ENCODE data around the gene ITPRID1.
A peak's percentile ranks its signal among the peaks of the same experiment; 100 is the strongest.
"Not testable (repeated sequence)": the region's sequence is repeated elsewhere in the genome, so short reads cannot be mapped to it uniquely, and the experiment has no call there.

ITPRID1 gene

GRCh38 chr7:31513790-31514189 lies at the start of gene ITPRID1:
ITPRID1 (plus strand) TSS chr7:31514090; CDS start chr7:31553025, 38,935 bp downstream.
- no peak for DNase-seq (ENCODE audit: low read depth in 3 of 3)

DNA sequence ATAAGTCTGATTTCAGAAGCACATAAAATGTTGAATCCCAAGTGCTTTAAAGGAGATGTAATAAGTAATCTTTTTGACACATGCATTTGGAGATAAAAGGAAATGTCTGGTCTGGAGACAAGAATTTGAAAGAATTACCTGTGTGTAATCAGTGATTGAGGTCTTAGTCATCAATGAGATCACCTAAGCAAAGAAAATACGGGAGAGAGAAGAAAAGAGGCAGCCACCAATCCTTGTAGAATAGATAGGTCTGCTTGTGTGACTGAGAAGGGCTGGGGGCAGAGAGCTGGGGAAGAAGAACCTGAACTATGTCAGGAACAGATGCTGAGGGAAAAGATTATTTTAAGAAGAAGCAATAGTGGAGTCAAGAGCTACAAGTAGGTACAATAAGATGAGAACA lies 49.3 kb upstream of the ITPRID1 start:
- no peak for DNase-seq (ENCODE audit: low read depth in 3 of 3)

- no peak for DNase-seq (ENCODE audit: low read depth in 3 of 3)
Observed at GRCh38 chr7:31465285-31465684, 48.6 kb upstream of the ITPRID1 start.

GRCh38 chr7:31466036-31466435 lies 47.9 kb upstream of the ITPRID1 start:
- DNase-seq (ENCODE audit: low read depth in 3 of 3), result no peak

DNA sequence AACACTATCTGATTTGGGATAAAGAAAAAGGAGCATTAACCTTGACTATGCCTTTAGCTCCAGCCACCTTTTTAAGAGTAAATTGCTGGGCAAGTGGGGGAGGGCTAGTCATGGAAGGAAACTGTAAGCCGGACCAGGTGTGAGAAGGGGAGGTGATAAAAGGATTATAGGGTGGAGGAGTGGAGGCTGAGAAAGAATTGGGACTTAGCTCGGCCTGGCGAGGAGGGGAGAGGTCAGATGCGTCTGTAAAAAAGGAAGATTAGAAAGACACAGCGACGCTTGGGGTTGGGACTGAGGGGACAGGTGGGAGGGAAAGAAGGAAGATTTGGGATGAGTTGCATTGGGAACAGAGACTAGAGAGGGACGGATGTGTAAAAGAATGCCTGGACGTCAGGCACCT lies 43.0 kb upstream of the ITPRID1 start:
- not testable (repeated sequence) for DNase-seq (ENCODE audit: low read depth in 3 of 3)

DNA sequence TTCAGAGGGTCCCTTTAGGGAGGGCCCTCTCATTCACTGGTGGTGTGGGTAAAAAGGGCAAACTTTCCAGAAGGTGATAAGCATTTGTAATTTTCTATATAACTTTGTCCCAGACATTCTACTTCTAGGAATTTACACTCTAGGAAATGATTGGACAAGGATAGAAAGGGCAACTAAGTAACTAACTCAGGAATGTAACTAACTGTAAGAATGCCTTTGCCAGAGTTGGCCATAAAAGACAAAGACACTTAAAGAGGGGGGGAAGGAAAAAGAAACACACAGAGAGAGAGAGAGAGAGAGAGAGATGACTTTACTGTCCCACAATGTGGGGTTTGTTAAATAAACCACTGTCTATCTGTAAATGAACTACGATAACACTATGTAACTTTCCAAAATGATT lies 38.5 kb upstream of the ITPRID1 start:
- DNase-seq (ENCODE audit: low read depth in 3 of 3), result no peak

DNA sequence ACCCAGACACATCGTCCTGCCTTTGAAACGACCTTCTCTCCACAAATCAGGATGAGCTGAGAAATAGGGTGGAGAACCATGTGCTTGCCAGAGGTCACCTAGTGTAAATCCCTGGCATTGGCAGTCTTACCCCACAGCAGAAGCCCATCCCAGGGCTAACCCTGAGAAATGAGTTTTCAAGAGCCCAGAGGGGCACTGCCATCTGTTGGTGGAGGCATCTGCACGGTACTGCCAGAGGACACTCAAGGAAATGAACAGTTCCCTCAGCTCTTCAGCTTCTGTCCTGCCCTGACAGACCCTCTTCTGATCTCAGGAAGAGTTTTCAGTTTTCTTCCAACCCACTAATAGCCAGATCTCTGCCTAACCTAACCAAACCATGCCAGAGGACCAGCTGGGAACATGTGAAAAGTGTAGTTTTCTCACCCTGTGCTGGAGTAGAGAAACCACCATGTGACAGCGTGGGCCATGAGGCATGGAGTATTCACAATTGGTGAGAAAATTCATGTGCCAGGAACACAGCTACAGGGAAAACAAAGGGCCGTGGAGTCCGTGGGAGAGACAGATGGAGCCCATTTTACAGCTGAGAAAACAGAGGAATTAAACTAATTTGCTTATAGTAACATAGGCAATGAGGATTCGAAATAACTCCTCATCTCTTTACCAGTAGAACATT lies 37.7 kb upstream of the ITPRID1 start:
- DNase-seq (ENCODE audit: low read depth in 3 of 3), result no peak

GRCh38 chr7:31476941-31477677 lies 36.8 kb upstream of the ITPRID1 start:
- no peak for DNase-seq (ENCODE audit: low read depth in 3 of 3)

- no peak for DNase-seq (ENCODE audit: low read depth in 3 of 3)
Observed at GRCh38 chr7:31478018-31478417, 35.9 kb upstream of the ITPRID1 start.

GRCh38 chr7:31478721-31479120 lies 35.2 kb upstream of the ITPRID1 start:
- DNase-seq (ENCODE audit: low read depth in 3 of 3), result no peak

GRCh38 chr7:31487071-31487470 lies 26.8 kb upstream of the ITPRID1 start:
- DNase-seq (ENCODE audit: low read depth in 3 of 3), result no peak

- DNase-seq (ENCODE audit: low read depth in 3 of 3), result no peak
Observed at GRCh38 chr7:31487476-31487875, 26.4 kb upstream of the ITPRID1 start.

DNA sequence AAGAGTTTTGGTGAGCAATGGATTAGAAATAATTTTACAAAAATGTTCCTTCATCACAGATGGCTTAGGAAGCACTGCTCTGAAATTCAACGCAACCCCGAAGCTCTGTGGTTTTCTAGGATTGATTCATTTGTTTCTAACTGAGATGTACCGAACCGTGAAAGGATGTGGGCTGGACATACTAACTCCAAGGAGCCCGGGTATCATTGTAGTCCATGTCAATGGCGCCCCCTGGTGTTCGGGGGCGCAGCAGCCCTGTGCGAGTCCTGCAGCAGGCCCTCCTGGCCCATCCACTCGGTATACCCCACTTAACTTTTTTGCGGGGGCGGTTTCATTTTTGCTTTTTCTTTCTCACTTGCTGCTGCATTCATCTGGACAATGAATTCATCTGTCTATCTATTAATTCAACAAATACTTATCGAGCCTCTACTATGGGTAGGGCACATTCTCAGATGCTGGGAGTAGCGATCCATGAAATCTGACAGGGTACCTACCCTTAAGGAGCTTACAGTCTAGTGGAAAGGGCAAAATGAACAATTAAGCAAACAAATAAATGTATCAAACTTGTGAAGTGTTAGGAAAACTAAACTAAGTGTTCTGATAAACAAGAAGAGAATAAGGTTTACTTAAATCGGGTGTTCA lies 25.2 kb upstream of the ITPRID1 start:
- peak in 1 of 3 experiments; percentile 30 for DNase-seq (ENCODE audit: low read depth in 3 of 3)

DNA sequence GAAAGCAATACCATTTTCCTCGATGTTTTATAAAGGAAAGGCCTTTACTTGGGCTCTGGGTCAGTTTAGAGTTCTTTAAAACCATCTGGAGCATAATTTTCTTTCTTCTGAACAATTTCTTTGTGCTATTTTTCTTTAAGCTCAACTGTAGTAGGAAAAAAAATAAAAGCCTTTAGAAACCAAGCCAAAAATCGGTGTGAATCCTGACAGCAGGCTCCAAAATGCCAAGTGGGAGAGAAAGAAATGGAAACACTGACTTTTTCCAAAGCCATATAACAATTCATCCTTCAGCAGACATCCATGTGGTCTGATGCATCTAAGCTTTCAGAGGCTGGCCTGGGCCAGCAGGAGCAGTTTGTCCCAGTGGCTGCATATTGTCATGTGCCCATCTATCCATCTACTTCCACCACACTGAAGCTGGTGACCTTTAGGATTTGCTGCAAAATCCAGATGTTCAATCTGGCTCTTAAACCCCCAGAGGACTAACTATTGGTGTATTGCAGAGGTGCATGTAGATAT lies 23.0 kb upstream of the ITPRID1 start:
- no peak for DNase-seq (ENCODE audit: low read depth in 3 of 3)

DNA sequence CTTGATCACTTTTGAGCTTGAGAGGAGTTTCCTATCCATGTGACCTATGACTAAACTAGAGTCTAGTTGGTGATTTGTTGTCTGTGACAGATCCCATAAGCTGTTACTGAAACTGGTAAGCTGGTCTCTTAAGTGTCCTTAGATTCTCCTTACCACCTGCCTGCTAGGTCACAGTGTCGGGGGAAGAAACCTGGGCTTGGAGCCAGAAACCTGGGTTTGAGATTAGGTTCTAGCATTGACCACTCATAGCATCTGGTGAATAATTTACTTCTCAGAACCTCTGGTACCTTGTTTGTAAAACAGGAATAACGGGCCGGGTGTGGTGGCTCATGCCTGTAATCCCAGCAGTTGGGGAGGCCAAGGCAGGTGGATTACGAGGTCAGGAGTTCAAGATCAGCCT lies 21.8 kb upstream of the ITPRID1 start:
- DNase-seq (ENCODE audit: low read depth in 3 of 3), result no peak

DNA sequence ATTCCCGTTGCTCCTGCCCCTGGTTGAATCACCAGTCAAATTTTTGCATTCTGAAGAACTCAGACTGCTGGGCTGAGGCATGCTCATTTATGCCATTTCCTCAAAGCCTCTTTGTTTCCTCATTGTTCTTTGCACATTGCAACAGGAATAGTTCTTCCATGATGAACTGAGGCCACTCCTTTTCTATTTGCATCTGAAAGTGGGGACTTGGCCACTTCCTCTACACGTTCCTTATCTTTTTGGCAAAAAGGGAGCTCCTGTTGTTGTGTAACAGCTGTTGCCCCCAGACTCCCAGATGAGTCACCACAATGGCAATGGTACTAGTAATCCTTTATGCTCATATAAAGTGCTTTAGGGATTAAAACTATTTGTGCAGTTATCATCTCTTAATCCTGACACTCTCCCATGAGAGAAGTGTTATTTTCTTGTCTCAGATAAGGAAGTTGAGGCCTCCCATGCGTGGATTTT lies 20.1 kb upstream of the ITPRID1 start:
- no peak for DNase-seq (ENCODE audit: low read depth in 3 of 3)

DNA sequence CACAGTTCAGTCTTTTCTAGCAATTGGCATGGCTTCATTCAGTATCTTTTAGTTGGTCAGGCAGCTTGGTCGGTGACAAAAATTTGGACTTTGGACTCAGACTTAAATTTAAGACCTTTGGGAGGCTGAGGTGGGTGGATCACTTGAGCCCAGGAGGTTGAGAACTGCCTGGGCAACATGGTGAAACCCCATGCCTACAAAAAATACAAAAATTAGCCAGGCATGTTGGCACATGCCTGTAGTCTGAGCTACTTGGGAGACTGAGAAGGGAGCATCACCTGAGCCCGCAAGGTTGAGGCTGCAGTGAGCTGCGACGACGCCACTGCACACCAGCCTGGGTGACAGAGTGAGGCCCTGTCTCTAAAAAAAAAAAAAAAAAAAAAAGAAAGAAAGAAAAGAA lies 19.5 kb upstream of the ITPRID1 start:
- DNase-seq (ENCODE audit: low read depth in 3 of 3), result no peak

DNA sequence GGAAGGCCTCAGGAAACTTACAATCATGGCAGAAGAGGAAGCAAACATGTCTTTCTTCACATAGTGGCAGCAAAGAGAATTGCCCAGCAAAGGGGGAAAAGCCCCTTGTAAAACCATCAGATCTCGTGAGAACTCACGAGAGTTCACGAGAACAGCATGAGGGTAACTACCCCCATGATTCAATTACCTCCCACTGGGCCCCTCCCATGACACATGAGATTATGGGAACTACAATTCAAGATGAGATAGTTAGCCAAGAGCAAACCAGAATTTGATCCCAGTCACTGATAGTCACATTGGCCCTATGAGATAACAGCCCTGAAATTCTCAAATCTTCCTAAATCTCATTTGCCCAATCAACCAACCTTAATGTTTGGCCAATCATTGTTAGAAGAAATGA lies 18.2 kb upstream of the ITPRID1 start:
- DNase-seq (ENCODE audit: low read depth in 3 of 3), result no peak

DNA sequence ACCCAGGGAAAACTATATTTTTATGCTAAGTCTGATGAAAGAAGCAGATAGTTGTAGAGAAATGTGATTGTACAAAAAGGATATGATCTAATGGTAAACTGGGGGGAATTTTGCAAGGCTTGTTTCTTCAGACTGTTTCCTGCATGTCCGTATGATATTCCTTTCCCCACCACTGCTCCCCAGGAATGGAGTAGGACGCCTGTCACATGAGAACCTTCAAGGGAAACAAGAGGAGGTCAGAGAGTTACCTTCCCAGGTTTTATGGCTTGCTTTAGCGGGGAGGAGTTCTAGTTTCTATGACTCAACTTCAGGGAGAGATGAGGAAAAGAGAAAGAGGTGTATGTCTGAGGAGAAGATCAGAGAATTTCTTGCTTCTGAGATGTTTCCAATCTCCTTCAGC lies 16.4 kb upstream of the ITPRID1 start:
- DNase-seq (ENCODE audit: low read depth in 3 of 3), result no peak

GRCh38 chr7:31500656-31501055 lies 13.2 kb upstream of the ITPRID1 start:
- no peak for DNase-seq (ENCODE audit: low read depth in 3 of 3)

DNA sequence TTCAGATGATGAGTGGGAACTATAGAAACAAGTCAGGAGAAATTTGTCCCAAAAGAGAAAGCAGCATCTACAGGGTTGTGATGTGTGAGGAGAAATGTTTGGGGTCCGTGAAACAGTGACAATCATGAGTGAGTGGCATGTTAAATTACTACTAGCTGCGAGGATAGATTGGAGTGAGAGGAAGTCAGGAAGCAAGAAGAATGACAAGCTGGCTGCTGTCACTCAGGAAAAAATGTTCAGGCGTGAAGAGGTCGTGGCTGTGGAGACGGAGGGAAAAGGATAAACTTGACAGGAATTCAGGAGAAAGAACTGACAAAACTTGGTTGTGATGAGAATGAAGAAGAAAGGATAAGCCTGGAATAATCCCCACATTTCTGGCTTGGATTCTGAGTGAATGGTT lies 5.1 kb upstream of the ITPRID1 start:
- no peak for DNase-seq (ENCODE audit: low read depth in 3 of 3)

DNA sequence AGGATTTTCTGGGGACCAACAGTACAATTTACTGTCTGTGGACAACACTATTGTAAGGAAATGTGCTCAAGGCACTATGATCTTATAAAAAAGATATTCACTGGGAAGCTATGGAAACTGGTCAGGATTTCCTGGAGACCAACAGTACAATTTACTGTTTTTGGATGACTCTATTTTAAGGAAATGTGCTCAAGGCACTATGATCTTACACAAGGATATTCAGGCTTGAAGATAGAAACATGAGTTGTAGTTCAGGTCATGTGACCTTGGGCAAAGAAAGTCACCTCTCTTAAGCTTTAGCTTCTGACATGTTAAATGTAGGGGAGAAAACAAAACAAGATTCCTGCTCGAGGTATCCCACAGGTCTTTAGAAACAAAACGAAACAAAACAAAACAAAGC lies 1.7 kb upstream of the ITPRID1 start:
- no peak for DNase-seq (ENCODE audit: low read depth in 3 of 3)

Measured in stimulated activated CD4-positive, alpha-beta T cell treated with anti-CD3 and anti-CD28 coated beads, TNF-alpha, amount 100 ng/mL, for 24 hours (primary cell).